Measurements from ENCODE around the gene PYGB. TPM values are rescaled to one million over a fixed set of nuclear protein-coding genes. Genes with fewer than 3 reads are reported as not detected.

The PYGB gene
- polyA plus RNA-seq, 1 experiment, result 68.8 TPM

DNA sequence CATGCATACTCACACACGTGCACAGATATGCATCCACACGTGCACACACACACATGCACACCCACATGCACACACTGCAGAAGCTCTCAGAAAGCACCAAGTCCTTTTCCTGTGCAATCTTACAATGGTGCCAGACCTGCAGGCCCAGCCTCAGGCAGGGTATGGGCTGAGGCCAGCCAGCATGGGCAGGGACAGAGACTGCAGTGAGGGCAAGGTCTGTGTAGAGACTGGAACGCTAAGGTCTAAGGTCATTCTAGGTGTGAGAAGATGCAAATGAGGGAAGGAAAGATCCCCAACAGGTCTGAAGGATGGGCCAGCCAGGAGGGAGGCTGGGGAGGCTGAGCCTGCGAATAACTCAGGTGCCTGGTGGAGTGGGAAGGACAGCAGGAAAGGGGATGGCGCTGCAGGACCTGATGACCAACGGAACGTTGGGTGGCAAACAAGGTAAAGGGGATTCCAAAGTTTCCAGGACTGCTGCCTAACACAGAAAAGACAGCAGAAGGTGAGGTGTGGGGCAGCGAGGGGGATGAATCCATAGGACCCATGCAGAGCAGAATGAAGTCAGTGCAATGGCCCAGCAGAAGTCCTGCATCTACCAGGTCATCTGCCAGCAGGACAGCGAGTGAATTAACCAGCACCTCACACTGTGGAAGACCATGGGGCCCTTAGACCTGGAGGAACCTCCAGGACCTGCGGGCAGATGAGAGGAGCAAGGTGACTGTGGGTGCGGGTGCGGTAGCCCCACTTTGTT is 75.8 kb downstream of the PYGB start:
- Histone ChIP-seq H3K4me3 (ENCODE audit: low read depth, low read length) (no peak overlapping the region), H3K27me3 (ENCODE audit: control insufficient read depth, insufficient read depth, low read length) (no peaks in the 10 kb centered on the region), H3K36me3 (ENCODE audit: control insufficient read depth, insufficient read depth, low read length) (no peaks in the 10 kb centered on the region; the same call in none of the 2 replicates)
- no peak for DNase-seq (ENCODE audit: low read depth)
- ChIA-PET POLR2A (no interaction called here), CTCF (no interaction called here)
- no peak for TF ChIP-seq CTCF (IDR thresholded peaks at IDR 0.05; ENCODE audit: insufficient read depth, low read depth, low read length)

- no peak for TF ChIP-seq CTCF (IDR thresholded peaks at IDR 0.05; ENCODE audit: insufficient read depth, low read depth, low read length)
- DNase-seq (ENCODE audit: low read depth), result no peak
- H3K36me3 ChIP-seq (ENCODE audit: control insufficient read depth, insufficient read depth, low read length), result no peaks in the 10 kb centered on the region; the same call in none of the 2 replicates
- no peaks in the 10 kb centered on the region for H3K27me3 ChIP-seq (ENCODE audit: control insufficient read depth, insufficient read depth, low read length)
- ChIA-PET CTCF (no interaction called here), POLR2A (no interaction called here)
- no peak overlapping the region for H3K4me3 ChIP-seq (ENCODE audit: low read depth, low read length)
Measured at GRCh38 chr20:25324412-25324811, 76.5 kb downstream of the PYGB start.

- DNase-seq (ENCODE audit: low read depth), result no peak
Measured at GRCh38 chr20:25325073-25325472, 77.2 kb downstream of the PYGB start.

GRCh38 chr20:25325997-25326396 is 78.1 kb downstream of the PYGB start:
- POLR2A ChIA-PET, result no interaction called here
- no peak for TF ChIP-seq CTCF (IDR thresholded peaks at IDR 0.05; ENCODE audit: insufficient read depth, low read depth, low read length)
- no peak overlapping the region for H3K4me3 ChIP-seq (ENCODE audit: low read depth, low read length)
- CTCF ChIA-PET, result no interaction called here
- H3K36me3 ChIP-seq (ENCODE audit: control insufficient read depth, insufficient read depth, low read length), result no peaks in the 10 kb centered on the region; the same call in none of the 2 replicates
- no peak for DNase-seq (ENCODE audit: low read depth)
- H3K27me3 ChIP-seq (ENCODE audit: control insufficient read depth, insufficient read depth, low read length), result no peaks in the 10 kb centered on the region

More at GRCh38 chr20:25325073-25325472, 77.2 kb downstream of the PYGB start:
- no peaks in the 10 kb centered on the region; the same call in none of the 2 replicates for H3K36me3 ChIP-seq (ENCODE audit: control insufficient read depth, insufficient read depth, low read length)
- ChIA-PET POLR2A (no interaction called here), CTCF (no interaction called here)
- no peak overlapping the region for H3K4me3 ChIP-seq (ENCODE audit: low read depth, low read length)
- no peaks in the 10 kb centered on the region for H3K27me3 ChIP-seq (ENCODE audit: control insufficient read depth, insufficient read depth, low read length)
- no peak for TF ChIP-seq CTCF (IDR thresholded peaks at IDR 0.05; ENCODE audit: insufficient read depth, low read depth, low read length)

DNA sequence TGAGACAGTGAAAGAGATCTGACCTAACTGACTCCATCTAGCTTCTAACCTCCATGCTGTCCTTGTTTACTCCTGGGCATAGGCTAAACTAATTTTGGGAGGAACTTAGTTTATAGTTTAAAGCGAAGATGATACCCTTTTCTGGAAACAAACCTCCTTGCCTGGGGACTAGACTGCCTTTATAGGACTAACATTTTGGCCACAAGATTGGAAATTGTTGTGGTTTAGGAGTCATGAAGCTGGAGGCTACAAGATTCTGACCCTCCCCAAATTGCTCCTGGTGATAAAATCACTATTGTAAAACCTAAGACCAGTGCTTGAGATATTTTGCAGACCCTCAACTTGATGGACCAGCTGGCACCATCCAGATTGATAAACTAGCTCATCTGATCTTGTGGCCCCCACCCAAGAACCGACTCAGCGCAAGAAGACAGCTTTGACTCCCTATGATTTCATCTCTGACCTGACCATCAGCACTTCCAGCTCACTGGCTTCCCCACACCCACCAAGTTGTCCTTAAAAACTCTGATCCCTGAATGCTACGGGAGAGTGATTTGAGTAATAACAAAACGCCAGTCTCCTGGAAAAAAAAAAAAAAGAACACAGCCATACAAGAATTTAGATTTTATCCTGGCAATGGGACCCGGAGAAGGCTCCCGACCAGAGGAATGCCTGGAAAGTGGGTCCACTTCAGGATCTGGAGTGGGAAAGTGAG is 79.8 kb downstream of the PYGB start:
- DNase-seq (ENCODE audit: low read depth), result no peak
- Histone ChIP-seq H3K36me3 (ENCODE audit: control insufficient read depth, insufficient read depth, low read length) (no peaks in the 10 kb centered on the region; the same call in 1 of the 2 replicates), H3K4me3 (ENCODE audit: low read depth, low read length) (no peak overlapping the region), H3K27me3 (ENCODE audit: control insufficient read depth, insufficient read depth, low read length) (no peaks in the 10 kb centered on the region)
- ChIA-PET CTCF (interaction anchor here (1.0 to 2.4 kb wide), 5 partner anchors 11 to 72 kb away, joined by 3 to 7 read pairs (median 4); no protein-coding TSS in a partner anchor), POLR2A (no interaction called here)
- TF ChIP-seq CTCF (IDR thresholded peaks at IDR 0.05; ENCODE audit: insufficient read depth, low read depth, low read length), result no peak

Data from BJ (cell line).